Trophoblast cell (in vitro differentiated cells and primary cell): ENCODE data around the gene THSD4.

ENCODE experiments used
- DNase-seq, 2 donors: peaks; one replicate each; pipeline ENCODE4 v3.0.0-alpha.2; 2016
- H2AFZ ChIP-seq: 2 replicates; pipeline ENCODE4 v1.6.1; 2013; ENCODE audit warnings: low read length, moderate library complexity, mild to moderate bottlenecking; ENCODE audit not compliant: insufficient read depth, poor library complexity
- H2AK5ac ChIP-seq: 2 replicates; pipeline ENCODE4 v1.6.1; 2013; ENCODE audit warnings: mild to moderate bottlenecking, low read length
- H2BK120ac ChIP-seq: 2 replicates; pipeline ENCODE4 v1.6.1; 2013; ENCODE audit warnings: low read length, mild to moderate bottlenecking, moderate library complexity; ENCODE audit not compliant: insufficient read depth, poor library complexity
- H2BK12ac ChIP-seq: 2 replicates; pipeline ENCODE4 v1.6.1; 2013; ENCODE audit warnings: mild to moderate bottlenecking, low read length, moderate library complexity
- H2BK5ac ChIP-seq: 2 replicates; pipeline ENCODE4 v1.6.1; 2013; ENCODE audit warnings: low read length, low read depth, moderate library complexity, mild to moderate bottlenecking; ENCODE audit not compliant: poor library complexity
- H3K14ac ChIP-seq: 2 replicates; pipeline ENCODE4 v1.6.1; 2013; ENCODE audit warnings: mild to moderate bottlenecking, low read length
- H3K18ac ChIP-seq: 2 replicates; pipeline ENCODE4 v1.6.1; 2013; ENCODE audit warnings: mild to moderate bottlenecking, low read length
- H3K23ac ChIP-seq: 2 replicates; pipeline ENCODE4 v1.6.1; 2013; ENCODE audit warnings: low read length
- H3K27ac ChIP-seq: 2 replicates; pipeline ENCODE4 v1.5.1; 2013; ENCODE audit warnings: low read depth, mild to moderate bottlenecking, inconsistent platforms, low read length, moderate library complexity
- H3K27me3 ChIP-seq: 2 replicates; pipeline ENCODE4 v1.6.1; 2013; ENCODE audit warnings: inconsistent platforms, mild to moderate bottlenecking, low read length, moderate library complexity; ENCODE audit not compliant: insufficient read depth
- H3K36me3 ChIP-seq, 2 experiments: 1 replicate in 1 of 2; 2 replicates in 1 of 2; pipeline ENCODE4 v1.6.1; 2013; ENCODE audit warnings: low read length in 2 of 2, mild to moderate bottlenecking in 2 of 2, moderate library complexity in 1 of 2; ENCODE audit not compliant: insufficient read depth in 2 of 2, control insufficient read depth in 1 of 2
- H3K4ac ChIP-seq: 2 replicates; pipeline ENCODE4 v1.6.1; 2013; ENCODE audit warnings: low read depth, mild to moderate bottlenecking, low read length, moderate library complexity
- H3K4me1 ChIP-seq, 2 experiments: 1 replicate in 1 of 2; 2 replicates in 1 of 2; pipeline ENCODE4 v1.6.1; 2013; ENCODE audit warnings: low read length in 2 of 2, mild to moderate bottlenecking in 2 of 2, moderate library complexity in 1 of 2; ENCODE audit not compliant: insufficient read depth in 2 of 2, control insufficient read depth in 1 of 2
- H3K4me2 ChIP-seq: 2 replicates; pipeline ENCODE4 v1.6.1; 2013; ENCODE audit warnings: inconsistent platforms, mild to moderate bottlenecking, low read length, moderate library complexity
- H3K4me3 ChIP-seq: 2 replicates; pipeline ENCODE4 v1.5.1; 2013; ENCODE audit warnings: mild to moderate bottlenecking, low read depth, low read length, inconsistent platforms
- H3K79me1 ChIP-seq: one replicate; pipeline ENCODE4 v1.6.1; 2013; ENCODE audit warnings: low read length
- H3K79me2 ChIP-seq: 2 replicates; pipeline ENCODE4 v1.6.1; 2013; ENCODE audit warnings: low read length, mild to moderate bottlenecking; ENCODE audit not compliant: control insufficient read depth, insufficient read depth, poor library complexity
- H3K9ac ChIP-seq: 2 replicates; pipeline ENCODE4 v1.6.1; 2013; ENCODE audit warnings: mild to moderate bottlenecking, low read length
- H3K9me3 ChIP-seq: 2 replicates; pipeline ENCODE4 v1.6.1; 2013; ENCODE audit warnings: low read depth, mild to moderate bottlenecking, control low read depth, inconsistent platforms, low read length; ENCODE audit not compliant: insufficient read depth
- H4K12ac ChIP-seq: 2 replicates; pipeline ENCODE4 v1.6.1; 2013; ENCODE audit warnings: low read depth, mild to moderate bottlenecking, low read length, moderate library complexity
- H4K8ac ChIP-seq: 2 replicates; pipeline ENCODE4 v1.6.1; 2013; ENCODE audit warnings: low read depth, mild to moderate bottlenecking, low read length, moderate library complexity
- H4K91ac ChIP-seq: one replicate; pipeline ENCODE4 v1.6.1; 2013; ENCODE audit warnings: low read depth, mild to moderate bottlenecking, low read length, moderate library complexity
- WGBS: extraction: QIAGEN DNeasy Blood & Tissue Kit; methylation state at CpG from one replicate; pipeline ENCODE4 v1.1.7; 2013; ENCODE audit warnings: missing lambda C conversion rate; ENCODE audit not compliant: insufficient read length, insufficient coverage; ENCODE audit errors: extremely low coverage; 5-methylcytosine and 5-hydroxymethylcytosine counted together

Gene THSD4

DNA sequence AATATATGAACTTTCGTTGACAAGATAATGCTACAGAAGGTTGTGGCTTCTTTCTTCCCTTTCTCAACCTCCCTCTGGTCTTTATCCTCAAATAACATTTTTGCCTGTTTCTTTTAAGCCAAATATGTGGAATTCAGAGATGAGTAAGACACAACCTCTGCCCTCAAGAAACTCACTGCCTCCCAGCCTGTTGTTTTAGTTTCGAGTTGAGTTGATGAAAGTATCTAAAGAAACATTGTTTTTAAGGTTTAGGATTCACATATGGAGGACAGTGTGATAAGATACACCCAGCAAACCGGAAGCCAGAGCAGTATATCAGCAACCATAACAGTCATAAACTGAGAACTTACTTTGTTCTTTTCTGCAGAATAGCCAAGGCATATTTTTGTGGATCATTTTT, 218.6 kb downstream of the THSD4 start:
- no CpG with 5 or more reads among the region's 3 CpGs for WGBS
- no peak overlapping the region for H3K4ac ChIP-seq
- H3K14ac ChIP-seq = no peak overlapping the region
- no peak overlapping the region for H2AK5ac ChIP-seq
- no peak overlapping the region for H4K8ac ChIP-seq
- H3K36me3 ChIP-seq = no peaks in the 10 kb centered on the region
- no peaks in the 10 kb centered on the region for H3K27me3 ChIP-seq
- H2BK5ac ChIP-seq = no peak overlapping the region
- no peak overlapping the region for H4K12ac ChIP-seq
- DNase-seq = peak; percentile 17 to 53
- no peak overlapping the region for H3K23ac ChIP-seq
- no peaks in the 10 kb centered on the region for H3K9me3 ChIP-seq
- peaks cover 11% of the 10 kb centered on the region for H3K79me1 ChIP-seq
- H3K9ac ChIP-seq = no peak overlapping the region
- no peak overlapping the region for H3K27ac ChIP-seq
- H2BK12ac ChIP-seq = no peak overlapping the region
- no peak overlapping the region for H3K4me2 ChIP-seq
- H3K18ac ChIP-seq = no peak overlapping the region
- H2BK120ac ChIP-seq = no peak overlapping the region
- no peak overlapping the region for H3K4me3 ChIP-seq
- no peak overlapping the region for H2AFZ ChIP-seq
- peaks cover 24 to 28% of the 10 kb centered on the region in 2 experiments for H3K4me1 ChIP-seq
- H3K79me2 ChIP-seq = no peaks in the 10 kb centered on the region
- no peak overlapping the region for H4K91ac ChIP-seq

DNA sequence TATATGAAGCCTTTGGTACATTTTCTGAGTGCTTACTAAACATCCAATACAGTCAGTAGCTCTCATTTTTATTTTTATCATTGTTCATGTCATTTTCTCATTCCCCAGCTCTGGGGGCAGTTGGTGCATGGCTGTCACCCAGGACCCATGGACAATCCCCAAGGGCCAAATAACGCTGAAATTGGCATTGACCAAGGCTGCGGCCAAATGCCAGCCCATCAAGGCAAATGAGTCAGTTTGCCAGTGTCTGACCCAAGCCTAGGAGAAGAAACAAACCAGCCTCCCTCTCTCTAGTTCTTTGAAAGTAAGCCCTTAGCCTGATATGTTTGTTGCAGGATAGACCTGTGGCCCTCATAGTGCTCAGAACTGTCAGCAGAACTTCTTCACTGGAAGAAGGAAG, 219.2 kb downstream of the THSD4 start:
- Histone ChIP-seq H3K9ac (no peak overlapping the region), H3K4me3 (no peak overlapping the region), H2BK120ac (no peak overlapping the region), H3K4me1 (peaks cover 22 to 24% of the 10 kb centered on the region in 2 experiments), H3K36me3 (no peaks in the 10 kb centered on the region), H2BK5ac (no peak overlapping the region), H3K27me3 (no peaks in the 10 kb centered on the region), H3K18ac (no peak overlapping the region), H3K4ac (no peak overlapping the region), H3K9me3 (no peaks in the 10 kb centered on the region), H2AFZ (no peak overlapping the region), H4K12ac (no peak overlapping the region), H3K27ac (no peak overlapping the region), H2AK5ac (no peak overlapping the region), H2BK12ac (no peak overlapping the region), H4K8ac (no peak overlapping the region), H3K79me2 (no peaks in the 10 kb centered on the region), H3K4me2 (no peak overlapping the region), H3K14ac (no peak overlapping the region), H3K23ac (no peak overlapping the region), H4K91ac (no peak overlapping the region), H3K79me1 (peaks cover 11% of the 10 kb centered on the region)
- no peak for DNase-seq
- no CpG with 5 or more reads among the region's 2 CpGs for WGBS

DNA sequence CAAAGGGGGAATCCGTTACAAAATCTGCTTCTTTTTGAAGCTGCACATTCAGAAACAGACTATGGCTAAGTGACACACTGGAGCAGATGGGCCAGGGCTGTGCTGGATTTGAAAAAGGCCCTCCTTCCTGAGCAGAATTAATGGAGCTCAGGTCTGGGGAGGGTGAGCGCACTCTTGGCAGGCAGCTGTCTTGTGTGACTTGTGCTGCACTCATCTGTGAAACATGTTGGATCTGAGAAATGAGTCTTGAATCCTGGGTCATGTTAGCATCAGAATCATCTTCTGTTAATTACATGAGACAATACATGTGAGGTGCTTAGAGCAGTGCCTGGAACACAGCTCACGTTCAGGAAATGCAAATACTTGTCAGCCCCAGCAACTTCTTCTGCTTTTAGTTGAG, 219.6 kb downstream of the THSD4 start:
- no peak overlapping the region for H2AK5ac ChIP-seq
- no CpG with 5 or more reads among the region's 3 CpGs for WGBS

DNA sequence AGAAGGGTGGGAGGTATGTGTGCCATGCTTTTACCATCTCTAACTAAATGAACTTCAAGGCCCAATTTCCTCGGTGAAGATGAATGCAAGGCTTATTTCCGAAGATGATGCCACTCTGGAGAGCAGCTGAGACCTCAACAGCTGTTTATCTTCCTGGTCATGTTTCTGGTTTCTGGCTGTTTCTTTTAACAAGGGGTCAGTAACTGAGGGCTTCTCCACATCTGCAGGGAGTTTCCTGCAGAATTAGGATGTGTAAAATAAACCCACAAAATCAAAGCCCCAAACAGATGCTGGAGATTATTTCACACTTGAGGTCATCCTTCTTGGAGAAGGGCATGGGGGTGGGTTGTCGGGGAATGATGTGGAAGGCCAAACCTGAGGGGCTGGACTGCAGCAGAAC, 220.3 kb downstream of the THSD4 start:
- no peaks in the 10 kb centered on the region for H3K27me3 ChIP-seq
- H2AK5ac ChIP-seq = no peak overlapping the region
- H3K9ac ChIP-seq = no peak overlapping the region
- H3K4me2 ChIP-seq = no peak overlapping the region
- H3K79me2 ChIP-seq = no peaks in the 10 kb centered on the region
- H4K91ac ChIP-seq = no peak overlapping the region
- WGBS = no CpG with 5 or more reads among the region's 3 CpGs
- peaks cover 11% of the 10 kb centered on the region for H3K79me1 ChIP-seq
- no peak overlapping the region for H2BK5ac ChIP-seq
- H3K14ac ChIP-seq = no peak overlapping the region
- H4K8ac ChIP-seq = no peak overlapping the region
- H3K4me1 ChIP-seq = peaks cover 18 to 20% of the 10 kb centered on the region in 2 experiments
- no peak overlapping the region for H4K12ac ChIP-seq
- no peak overlapping the region for H3K18ac ChIP-seq
- H3K27ac ChIP-seq = no peak overlapping the region
- H3K4me3 ChIP-seq = no peak overlapping the region
- no peak overlapping the region for H2AFZ ChIP-seq
- H3K4ac ChIP-seq = no peak overlapping the region
- no peak overlapping the region for H2BK12ac ChIP-seq
- no peak for DNase-seq
- no peak overlapping the region for H2BK120ac ChIP-seq
- no peaks in the 10 kb centered on the region for H3K9me3 ChIP-seq
- H3K36me3 ChIP-seq = no peaks in the 10 kb centered on the region
- H3K23ac ChIP-seq = no peak overlapping the region

More for the DNA sequence above, 219.6 kb downstream of the THSD4 start:
- no peak overlapping the region for H3K4me3 ChIP-seq
- H3K79me1 ChIP-seq = peaks cover 11% of the 10 kb centered on the region
- no peak overlapping the region for H4K12ac ChIP-seq
- H2BK120ac ChIP-seq = no peak overlapping the region
- H3K14ac ChIP-seq = no peak overlapping the region
- H3K4me2 ChIP-seq = no peak overlapping the region
- H3K79me2 ChIP-seq = no peaks in the 10 kb centered on the region
- H3K18ac ChIP-seq = no peak overlapping the region
- H3K27ac ChIP-seq = no peak overlapping the region
- H3K9me3 ChIP-seq = no peaks in the 10 kb centered on the region
- H3K36me3 ChIP-seq = no peaks in the 10 kb centered on the region
- no peak overlapping the region for H2BK5ac ChIP-seq
- H2AFZ ChIP-seq = no peak overlapping the region
- peaks cover 18 to 20% of the 10 kb centered on the region in 2 experiments for H3K4me1 ChIP-seq
- H4K8ac ChIP-seq = no peak overlapping the region
- no peak for DNase-seq
- H3K4ac ChIP-seq = no peak overlapping the region
- H2BK12ac ChIP-seq = no peak overlapping the region
- H3K27me3 ChIP-seq = no peaks in the 10 kb centered on the region
- H3K9ac ChIP-seq = no peak overlapping the region
- no peak overlapping the region for H3K23ac ChIP-seq
- H4K91ac ChIP-seq = no peak overlapping the region
